Type B pancreatic cell (in vitro differentiated cells): ENCODE measurements around the gene TLX2. TPM values are rescaled to one million over a fixed set of nuclear protein-coding genes. Genes with fewer than 3 reads are reported as not detected.
"Not testable (repeated sequence)": the region's sequence is repeated elsewhere in the genome, so short reads cannot be mapped to it uniquely, and the experiment has no call there.

Source experiments
- DNase-seq: peaks from one replicate; pipeline ENCODE4 v3.0.0; 2021; ENCODE audit warnings: mixed read lengths; ENCODE audit not compliant: unreplicated experiment; ENCODE audit errors: extremely low spot score
- H3K27ac Mint-ChIP-seq: 2 replicates; pipeline ENCODE4 v1.8.0; 2021; ENCODE audit warnings: mild to moderate bottlenecking, mixed read lengths
- H3K27me3 Mint-ChIP-seq: 2 replicates; pipeline ENCODE4 v1.8.0; 2021; ENCODE audit warnings: mixed read lengths
- H3K36me3 Mint-ChIP-seq: 2 replicates; pipeline ENCODE4 v1.8.0; 2021; ENCODE audit warnings: mixed read lengths
- H3K4me1 Mint-ChIP-seq: one replicate; pipeline ENCODE4 v1.8.0; 2021; ENCODE audit warnings: mixed read lengths; ENCODE audit not compliant: unreplicated experiment
- H3K4me3 Mint-ChIP-seq: 2 replicates; pipeline ENCODE4 v1.8.0; 2021; ENCODE audit warnings: mild to moderate bottlenecking, mixed read lengths
- H3K9me3 Mint-ChIP-seq: 2 replicates; pipeline ENCODE4 v1.8.0; 2021; ENCODE audit warnings: mixed read lengths
- long read RNA-seq: library from polyadenylated mRNA; unstranded; transcript quantifications from one replicate; pipeline ENCODE4 v2.0.0, GENCODE V29; 2020
- total RNA-seq: library from RNA; stranded (reverse); gene quantifications from 2 replicates; pipeline ENCODE4 v1.2.1, GENCODE V29; 2021; ENCODE audit warnings: low replicate concordance
- TF ChIP-seq, protein P1 (sequence below): fragments of 200-600 bp; sonication (generic); conservative IDR thresholded peaks from 2 replicates; pipeline ENCODE4 v1.5.0; 2021; ENCODE audit warnings: antibody characterized with exemption, mild to moderate bottlenecking

The TLX2 gene
- total RNA-seq = 0.67 and 2.9 TPM in 2 replicates
- long read RNA-seq = 0 reads

DNA sequence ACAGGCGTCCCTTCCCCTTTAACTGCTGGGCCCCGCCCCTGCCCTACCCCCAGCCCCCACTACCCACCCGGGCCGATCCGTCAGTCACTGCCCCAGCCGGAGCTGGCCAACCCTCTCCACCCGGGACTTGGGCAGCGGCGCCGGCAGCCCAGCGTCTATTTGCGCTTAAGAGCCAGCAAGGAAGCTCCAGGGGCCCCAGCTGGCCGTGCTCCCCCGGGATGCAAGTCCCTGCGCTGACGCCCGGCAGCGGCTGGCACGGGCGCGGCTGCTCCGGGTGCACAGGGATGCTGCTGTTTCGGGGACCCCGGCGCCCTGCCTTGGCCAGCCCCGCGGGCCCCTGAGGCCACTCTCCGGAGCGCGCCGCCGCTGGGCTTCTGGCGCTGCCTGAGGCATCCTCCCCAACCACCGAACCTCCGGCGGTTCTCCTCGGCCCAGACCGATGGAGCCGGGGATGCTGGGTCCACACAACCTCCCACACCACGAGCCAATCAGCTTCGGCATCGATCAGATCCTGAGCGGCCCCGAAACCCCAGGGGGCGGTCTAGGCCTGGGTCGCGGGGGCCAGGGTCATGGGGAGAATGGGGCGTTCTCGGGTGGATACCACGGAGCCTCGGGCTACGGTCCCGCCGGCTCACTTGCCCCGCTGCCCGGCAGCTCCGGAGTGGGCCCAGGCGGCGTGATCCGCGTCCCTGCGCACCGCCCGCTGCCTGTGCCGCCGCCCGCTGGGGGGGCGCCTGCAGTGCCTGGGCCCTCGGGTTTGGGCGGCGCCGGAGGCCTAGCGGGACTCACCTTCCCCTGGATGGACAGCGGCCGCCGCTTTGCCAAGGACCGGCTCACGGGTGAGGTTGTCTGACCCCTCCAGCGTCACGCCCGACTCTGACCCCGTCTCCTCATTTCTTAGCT, at the start of gene TLX2:
TLX2 (plus strand) TSS at position 83 of the 903 bp plus-strand sequence; CDS start at position 440, 357 bp downstream.
- no peak within 1 kb of the TSS for H3K27ac Mint-ChIP-seq
- DNase-seq = no peak
- H3K27me3 Mint-ChIP-seq = peaks cover 90% of the 10 kb centered on the region
- H3K36me3 Mint-ChIP-seq = peaks cover 3% of the 10 kb centered on the region
- no peaks in the 10 kb centered on the region for H3K9me3 Mint-ChIP-seq
- H3K4me1 Mint-ChIP-seq = no peaks in the 10 kb centered on the region
- peak within 1 kb of the TSS; percentile 55 for H3K4me3 Mint-ChIP-seq
- TF ChIP-seq, protein P1, sequence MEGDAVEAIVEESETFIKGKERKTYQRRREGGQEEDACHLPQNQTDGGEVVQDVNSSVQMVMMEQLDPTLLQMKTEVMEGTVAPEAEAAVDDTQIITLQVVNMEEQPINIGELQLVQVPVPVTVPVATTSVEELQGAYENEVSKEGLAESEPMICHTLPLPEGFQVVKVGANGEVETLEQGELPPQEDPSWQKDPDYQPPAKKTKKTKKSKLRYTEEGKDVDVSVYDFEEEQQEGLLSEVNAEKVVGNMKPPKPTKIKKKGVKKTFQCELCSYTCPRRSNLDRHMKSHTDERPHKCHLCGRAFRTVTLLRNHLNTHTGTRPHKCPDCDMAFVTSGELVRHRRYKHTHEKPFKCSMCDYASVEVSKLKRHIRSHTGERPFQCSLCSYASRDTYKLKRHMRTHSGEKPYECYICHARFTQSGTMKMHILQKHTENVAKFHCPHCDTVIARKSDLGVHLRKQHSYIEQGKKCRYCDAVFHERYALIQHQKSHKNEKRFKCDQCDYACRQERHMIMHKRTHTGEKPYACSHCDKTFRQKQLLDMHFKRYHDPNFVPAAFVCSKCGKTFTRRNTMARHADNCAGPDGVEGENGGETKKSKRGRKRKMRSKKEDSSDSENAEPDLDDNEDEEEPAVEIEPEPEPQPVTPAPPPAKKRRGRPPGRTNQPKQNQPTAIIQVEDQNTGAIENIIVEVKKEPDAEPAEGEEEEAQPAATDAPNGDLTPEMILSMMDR = no peak

DNA sequence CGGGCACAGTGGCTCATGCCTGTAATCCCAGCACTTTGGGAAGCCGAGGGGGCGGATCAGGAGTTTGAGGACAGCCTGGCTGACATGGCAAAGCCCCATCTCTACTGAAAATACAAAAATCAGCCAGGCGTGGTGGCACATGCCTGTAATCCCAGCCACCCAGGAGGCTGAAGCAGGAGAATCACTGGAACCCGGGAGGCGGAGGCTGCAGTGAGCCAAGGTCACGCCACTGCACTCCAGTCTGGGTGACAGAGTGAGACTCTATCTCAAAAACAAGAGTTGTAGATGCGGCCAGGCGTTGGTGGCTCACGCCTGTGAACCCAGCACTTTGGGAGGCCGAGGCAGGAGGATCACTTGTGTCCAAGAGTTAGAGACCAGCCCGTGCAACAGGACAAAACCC, 43.5 kb upstream of the TLX2 start:
- not testable (repeated sequence) for H3K27me3 Mint-ChIP-seq, H3K9me3 Mint-ChIP-seq, DNase-seq, H3K4me1 Mint-ChIP-seq
- Mint-ChIP-seq H3K27ac (peak overlapping the region; percentile 74), H3K4me3 (peak overlapping the region; percentile 73), H3K36me3 (peaks cover 16% of the 10 kb centered on the region)

- DNase-seq = no peak
- Mint-ChIP-seq H3K4me3 (peak overlapping the region; percentile 99), H3K27ac (peak overlapping the region; percentile 97), H3K36me3 (peaks cover 16% of the 10 kb centered on the region), H3K9me3 (no peaks in the 10 kb centered on the region), H3K4me1 (peaks cover 9% of the 10 kb centered on the region), H3K27me3 (no peaks in the 10 kb centered on the region)
- TF ChIP-seq, protein P1 = no peak
Measured at GRCh38 chr2:74471332-74472065, 42.8 kb upstream of the TLX2 start.

DNA sequence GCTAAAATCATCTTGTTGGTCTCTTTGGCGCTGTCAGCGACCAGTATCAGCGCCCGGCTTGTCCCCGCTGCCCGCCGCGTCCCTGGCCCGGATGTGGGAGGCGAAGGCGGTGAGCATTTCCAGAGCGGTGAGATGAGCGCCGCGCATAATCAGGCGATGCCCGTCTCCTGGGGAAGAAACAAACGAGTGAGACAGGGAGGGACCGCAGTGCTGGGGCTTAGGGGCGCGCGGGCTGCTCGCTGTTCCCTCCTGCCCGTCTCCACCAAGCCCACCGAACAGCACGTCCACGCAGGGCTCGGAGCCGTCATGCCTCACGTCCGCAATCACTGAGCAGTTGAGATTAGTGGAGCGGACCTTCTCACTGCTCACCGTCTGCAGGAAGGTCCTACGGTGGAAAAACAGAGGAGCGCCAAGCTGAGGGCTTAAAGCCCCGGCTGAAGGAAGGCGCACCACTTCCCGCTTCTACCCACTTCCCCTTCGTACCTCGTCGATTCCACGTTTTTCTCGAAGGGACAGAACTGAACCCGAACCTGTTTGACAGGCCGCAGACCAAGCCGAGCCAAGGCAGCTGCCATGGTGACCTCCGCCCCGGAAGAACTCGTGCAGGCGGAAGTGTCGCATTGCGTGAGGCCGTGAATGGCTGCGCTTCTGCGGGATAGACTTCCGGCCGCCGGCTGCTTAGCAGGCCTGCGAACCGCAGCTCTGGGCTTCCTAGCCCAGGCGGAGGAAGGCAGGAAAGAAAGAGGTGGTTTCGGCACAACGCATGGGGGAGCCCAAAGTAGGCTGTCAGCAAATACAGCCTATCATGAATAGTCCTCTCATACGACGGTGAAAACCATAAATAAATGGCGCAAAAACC, 41.9 kb upstream of the TLX2 start, which contains the start of gene MRPL53:
MRPL53 (minus strand) TSS at position 595 of the 859 bp plus-strand sequence; CDS start at position 575, 20 bp downstream.
- no peaks in the 10 kb centered on the region for H3K27me3 Mint-ChIP-seq
- H3K9me3 Mint-ChIP-seq = no peaks in the 10 kb centered on the region
- peak; percentile 96 for DNase-seq
- peak within 1 kb of the TSS; percentile 97 for H3K27ac Mint-ChIP-seq
- H3K4me3 Mint-ChIP-seq = peak within 1 kb of the TSS; percentile 99
- peaks cover 9% of the 10 kb centered on the region for H3K4me1 Mint-ChIP-seq
- peaks cover 16% of the 10 kb centered on the region for H3K36me3 Mint-ChIP-seq
- TF ChIP-seq, protein P1 = no peak

- peak overlapping the region; percentile 99 for H3K4me3 Mint-ChIP-seq
- peak overlapping the region; percentile 97 for H3K27ac Mint-ChIP-seq
- TF ChIP-seq, protein P1 = no peak
Measured at GRCh38 chr2:74472945-74473258, 41.3 kb upstream of the TLX2 start.

More at GRCh38 chr2:74472945-74473258, 41.3 kb upstream of the TLX2 start:
- Mint-ChIP-seq H3K4me1 (peaks cover 9% of the 10 kb centered on the region), H3K36me3 (peaks cover 16% of the 10 kb centered on the region), H3K9me3 (no peaks in the 10 kb centered on the region), H3K27me3 (no peaks in the 10 kb centered on the region)
- DNase-seq = no peak
